Right atrium auricular region (tissue), 2 donors: ENCODE results near the gene C1QTNF2. TPM values are rescaled to one million over a fixed set of nuclear protein-coding genes. Genes with fewer than 3 reads are reported as not detected.

Experiments
- DNase-seq: peaks from one replicate; pipeline ENCODE4 v3.0.0-alpha.2; 2019; ENCODE audit warnings: low spot score
- H3K27ac ChIP-seq, 2 donors: fragments of 200-600 bp; sonication (generic); 1 replicate in 1 of 2; 2 replicates in 1 of 2; pipeline ENCODE4 v1.5.1; 2016 to 2019
- H3K27me3 ChIP-seq, 2 donors: fragments of 200-600 bp; sonication (generic); one replicate each; pipeline versions ENCODE4 v1.5.1 to v1.6.0; 2017 to 2019
- H3K36me3 ChIP-seq: fragments of 200-600 bp; sonication (generic); one replicate; pipeline ENCODE4 v1.5.1; 2016
- H3K4me1 ChIP-seq, 2 donors: fragments of 200-600 bp; sonication (generic); one replicate each; pipeline versions ENCODE4 v1.5.1 to v1.6.0; 2017 to 2019
- H3K4me3 ChIP-seq, 2 donors: fragments of 200-600 bp; sonication (generic); 1 replicate in 1 of 2; 2 replicates in 1 of 2; pipeline ENCODE4 v1.5.1; 2017 to 2019; ENCODE audit warnings: mild to moderate bottlenecking in 1 of 2, moderate library complexity in 1 of 2
- H3K9me3 ChIP-seq, 2 donors: fragments of 200-600 bp; sonication (generic); one replicate each; pipeline ENCODE4 v1.5.1; 2019
- total RNA-seq, 2 donors: library from RNA; depleted of rRNA; stranded (reverse); fragments of >200 nt; gene quantifications; one replicate each; pipeline ENCODE4 v1.1.0, GENCODE V29; 2016
- TF ChIP-seq, protein P1 (sequence below), 2 donors: fragments of 200-600 bp; sonication (generic); IDR thresholded peaks; one replicate each; pipeline ENCODE4 v1.5.1; 2019; ENCODE audit warnings: antibody characterized with exemption in 2 of 2

The C1QTNF2 gene
- total RNA-seq, 2 donors from 2014 or later, result 1.5 to 2.2 TPM

DNA sequence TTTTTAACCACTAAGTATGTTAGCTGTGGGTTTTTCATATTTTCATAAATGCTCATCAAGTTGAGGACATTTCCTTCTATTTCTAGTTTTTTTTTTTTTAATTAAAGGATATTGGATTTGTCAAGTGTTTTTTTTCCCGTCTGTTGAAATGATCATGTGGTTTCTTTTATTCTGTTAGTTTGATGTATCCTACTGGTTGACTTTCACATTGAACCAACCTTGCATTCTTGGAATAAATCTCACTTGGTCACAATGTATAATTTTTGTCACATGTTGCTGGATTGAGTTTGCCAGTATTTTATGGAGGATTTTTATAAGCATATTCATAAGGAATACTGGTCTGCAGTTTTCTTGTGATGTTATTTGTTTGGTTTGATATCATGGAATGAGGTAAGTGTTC lies 17.0 kb upstream of the C1QTNF2 start:
- H3K4me3 ChIP-seq, result no peak overlapping the region
- H3K27ac ChIP-seq, result no peak overlapping the region
- DNase-seq, result no peak
- TF ChIP-seq, protein P1, sequence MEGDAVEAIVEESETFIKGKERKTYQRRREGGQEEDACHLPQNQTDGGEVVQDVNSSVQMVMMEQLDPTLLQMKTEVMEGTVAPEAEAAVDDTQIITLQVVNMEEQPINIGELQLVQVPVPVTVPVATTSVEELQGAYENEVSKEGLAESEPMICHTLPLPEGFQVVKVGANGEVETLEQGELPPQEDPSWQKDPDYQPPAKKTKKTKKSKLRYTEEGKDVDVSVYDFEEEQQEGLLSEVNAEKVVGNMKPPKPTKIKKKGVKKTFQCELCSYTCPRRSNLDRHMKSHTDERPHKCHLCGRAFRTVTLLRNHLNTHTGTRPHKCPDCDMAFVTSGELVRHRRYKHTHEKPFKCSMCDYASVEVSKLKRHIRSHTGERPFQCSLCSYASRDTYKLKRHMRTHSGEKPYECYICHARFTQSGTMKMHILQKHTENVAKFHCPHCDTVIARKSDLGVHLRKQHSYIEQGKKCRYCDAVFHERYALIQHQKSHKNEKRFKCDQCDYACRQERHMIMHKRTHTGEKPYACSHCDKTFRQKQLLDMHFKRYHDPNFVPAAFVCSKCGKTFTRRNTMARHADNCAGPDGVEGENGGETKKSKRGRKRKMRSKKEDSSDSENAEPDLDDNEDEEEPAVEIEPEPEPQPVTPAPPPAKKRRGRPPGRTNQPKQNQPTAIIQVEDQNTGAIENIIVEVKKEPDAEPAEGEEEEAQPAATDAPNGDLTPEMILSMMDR (IDR thresholded peaks at IDR 0.05), result no peak
- peaks cover 0 to 10% of the 10 kb centered on the region in 2 donors for H3K9me3 ChIP-seq
- H3K36me3 ChIP-seq, result no peaks in the 10 kb centered on the region
- no peaks in the 10 kb centered on the region for H3K27me3 ChIP-seq
- no peaks in the 10 kb centered on the region for H3K4me1 ChIP-seq

DNA sequence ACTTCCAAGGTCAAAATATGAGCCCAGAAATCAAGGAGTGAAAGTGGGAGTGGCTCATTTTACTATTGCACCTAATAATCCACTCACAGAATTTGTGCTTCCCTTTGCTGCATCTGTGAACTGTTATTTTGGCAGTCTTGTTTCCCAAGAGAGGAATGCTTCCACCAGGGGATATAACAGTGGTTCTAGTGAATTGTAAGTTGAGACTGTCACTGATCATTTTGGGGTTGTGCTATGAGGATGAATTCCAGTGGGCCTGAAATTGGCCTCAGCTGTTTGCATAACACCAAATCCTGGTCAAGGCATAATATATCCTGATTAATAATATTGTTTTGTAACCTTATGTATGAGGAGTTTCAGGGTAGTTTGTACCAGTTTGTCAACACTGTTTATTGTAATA lies 15.1 kb upstream of the C1QTNF2 start:
- Histone ChIP-seq H3K27ac (no peak overlapping the region), H3K27me3 (no peaks in the 10 kb centered on the region), H3K9me3 (peaks cover 0 to 10% of the 10 kb centered on the region in 2 donors), H3K36me3 (no peaks in the 10 kb centered on the region), H3K4me1 (no peaks in the 10 kb centered on the region), H3K4me3 (no peak overlapping the region)
- TF ChIP-seq, protein P1 (IDR thresholded peaks at IDR 0.05), result no peak
- no peak for DNase-seq

DNA sequence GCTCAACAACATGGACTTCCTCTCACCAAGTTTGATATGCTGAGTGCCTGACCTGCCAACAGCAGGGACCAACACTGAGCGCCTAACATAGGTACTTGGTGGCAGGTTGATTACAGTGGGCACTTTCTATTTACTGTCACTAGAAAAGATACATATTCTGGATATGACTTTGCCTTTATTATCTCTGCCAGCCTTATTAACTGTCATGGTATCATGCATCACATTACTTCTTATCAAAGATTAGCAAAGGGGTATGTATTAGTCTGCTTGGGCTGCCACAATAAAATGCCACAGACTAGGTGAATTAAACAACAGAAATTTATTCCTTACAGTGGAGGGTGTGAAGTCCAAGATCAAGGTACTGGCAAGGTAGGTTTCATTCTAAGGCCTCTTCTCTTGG lies 14.3 kb upstream of the C1QTNF2 start:
- peaks cover 0 to 10% of the 10 kb centered on the region in 2 donors for H3K9me3 ChIP-seq
- no peaks in the 10 kb centered on the region for H3K36me3 ChIP-seq
- H3K27ac ChIP-seq, result no peak overlapping the region
- TF ChIP-seq, protein P1 (IDR thresholded peaks at IDR 0.05), result no peak
- no peaks in the 10 kb centered on the region for H3K27me3 ChIP-seq
- DNase-seq, result no peak
- H3K4me3 ChIP-seq, result no peak overlapping the region
- peaks cover 0 to 4% of the 10 kb centered on the region in 2 donors for H3K4me1 ChIP-seq

- Histone ChIP-seq H3K9me3 (peaks cover 0 to 4% of the 10 kb centered on the region in 2 donors), H3K4me3 (no peak overlapping the region), H3K4me1 (peaks cover 0 to 12% of the 10 kb centered on the region in 2 donors), H3K27me3 (no peaks in the 10 kb centered on the region), H3K36me3 (no peaks in the 10 kb centered on the region), H3K27ac (no peak overlapping the region)
- TF ChIP-seq, protein P1 (IDR thresholded peaks at IDR 0.05), result no peak
- DNase-seq, result no peak
Measured at GRCh38 chr5:160382346-160382745, 11.9 kb upstream of the C1QTNF2 start.

DNA sequence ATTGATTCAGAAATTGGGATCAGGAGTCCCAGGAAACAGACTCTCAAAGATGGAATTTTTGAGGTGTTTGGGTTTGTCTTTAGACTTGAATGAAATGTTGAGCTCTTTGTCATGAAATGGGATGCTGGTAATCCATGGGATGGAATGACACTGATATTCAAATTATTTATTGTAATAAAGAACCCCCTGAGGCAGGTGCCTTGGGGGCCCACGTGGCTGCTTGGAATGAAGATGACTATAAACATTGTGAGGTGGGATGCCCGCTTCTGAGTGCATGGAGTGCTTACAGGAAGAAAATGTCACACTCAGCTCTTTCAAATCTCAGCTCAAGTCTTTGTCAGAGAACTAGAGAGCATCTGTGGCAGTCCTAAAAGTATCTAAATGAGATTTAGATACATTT lies 9.6 kb upstream of the C1QTNF2 start:
- no peaks in the 10 kb centered on the region for H3K27me3 ChIP-seq
- no peak overlapping the region for H3K27ac ChIP-seq
- H3K9me3 ChIP-seq, result no peaks in the 10 kb centered on the region
- H3K36me3 ChIP-seq, result no peaks in the 10 kb centered on the region
- TF ChIP-seq, protein P1 (IDR thresholded peaks at IDR 0.05), result no peak
- H3K4me1 ChIP-seq, result peaks cover 0 to 12% of the 10 kb centered on the region in 2 donors
- H3K4me3 ChIP-seq, result no peak overlapping the region
- DNase-seq, result no peak

DNA sequence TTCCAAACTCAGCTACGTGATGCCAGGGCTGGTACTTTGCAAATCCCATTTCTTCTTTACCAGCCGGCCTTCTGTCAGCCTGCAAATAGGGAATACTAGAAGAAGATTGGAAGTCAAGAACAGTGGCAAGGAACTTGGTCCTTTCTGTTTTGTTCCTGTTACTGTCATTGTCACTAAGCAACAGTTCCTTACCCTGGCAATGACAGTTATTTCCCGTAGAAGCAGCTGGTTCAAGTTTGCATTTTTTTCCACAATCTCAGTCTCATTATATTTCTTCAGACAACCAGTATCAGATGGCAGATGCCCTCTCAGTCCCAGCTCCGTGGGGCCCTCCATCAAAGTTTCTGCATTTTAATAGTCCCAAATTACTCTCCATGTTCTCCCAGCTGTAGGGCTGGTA lies 9.1 kb upstream of the C1QTNF2 start:
- TF ChIP-seq, protein P1 (IDR thresholded peaks at IDR 0.05), result no peak
- DNase-seq, result no peak
- H3K27ac ChIP-seq, result no peak overlapping the region
- H3K27me3 ChIP-seq, result no peaks in the 10 kb centered on the region
- no peaks in the 10 kb centered on the region for H3K36me3 ChIP-seq
- no peaks in the 10 kb centered on the region for H3K9me3 ChIP-seq
- peaks cover 0 to 12% of the 10 kb centered on the region in 2 donors for H3K4me1 ChIP-seq
- H3K4me3 ChIP-seq, result no peak overlapping the region
